Measurements from ENCODE around the gene DSCAML1. TPM values are rescaled to one million over a fixed set of nuclear protein-coding genes. Genes with fewer than 3 reads are reported as not detected.

DSCAML1 gene
- total and polyA plus RNA-seq, 2 of the 8 experiments (the other 6 are each of a cell fraction or from before 2014, with no cell fraction given): 0.19 to 0.24 TPM

DNA sequence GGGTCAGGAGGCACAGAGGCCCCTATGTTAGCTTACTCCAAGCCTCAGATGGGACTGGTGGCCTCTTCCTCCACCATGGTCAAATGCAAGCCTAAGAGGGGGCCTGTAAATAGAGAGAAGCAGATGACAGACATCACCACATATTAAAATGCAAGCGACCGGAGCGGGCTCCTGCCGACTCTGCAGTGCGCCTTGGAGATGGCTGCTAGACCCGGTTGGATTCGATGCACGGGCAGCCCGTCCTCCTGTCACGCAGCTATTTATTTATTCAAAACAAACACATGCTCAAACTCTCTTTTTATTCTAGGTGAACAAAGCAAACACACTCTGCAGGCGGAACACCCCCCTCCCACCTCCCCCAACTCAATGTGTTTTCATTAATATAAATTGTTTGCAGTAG, 208.0 kb downstream of the DSCAML1 start:
- Histone ChIP-seq H4K5ac (ENCODE audit: insufficient read length, low read depth, low read length) (no peak overlapping the region), H2AK5ac (ENCODE audit: low read depth, low read length) (no peak overlapping the region), H3K4ac (replicated peaks; ENCODE audit: insufficient read length, low read depth, low read length) (no peak overlapping the region), H3K14ac (ENCODE audit: insufficient read length) (no peak overlapping the region), H2BK120ac (replicated peaks; ENCODE audit: low read depth, low read length) (no peak overlapping the region), H3K27me3 (replicated peaks in 1 of 4; ENCODE audit: control insufficient read depth in 3 of 4, extremely low read depth in 1 of 4, insufficient read depth in 3 of 4, low read length in 3 of 4) (peaks cover 0 to 3% (median 3%) of the 10 kb centered on the region in 4 experiments; a peak in 1 of 7 replicates), H3K23me2 (ENCODE audit: low read depth, low read length) (no peaks in the 10 kb centered on the region), H3K56ac (replicated peaks; ENCODE audit: insufficient read length, low read depth, low read length) (no peak overlapping the region), H3K18ac (ENCODE audit: extremely low read depth, low read length) (no peak overlapping the region), H4K8ac (ENCODE audit: extremely low read depth, insufficient read depth, low read length) (no peak overlapping the region), H3K9ac (replicated peaks in 1 of 4; ENCODE audit: extremely low read depth in 1 of 4, low read depth in 3 of 4, low read length in 3 of 4) (no peak overlapping the region), H2BK5ac (ENCODE audit: low read depth, low read length) (no peak overlapping the region), H2BK20ac (ENCODE audit: low read length) (no peak overlapping the region), H3K27ac (ENCODE audit: low read depth, low read length) (no peak overlapping the region), H3K9me3 (ENCODE audit: insufficient read depth in 2 of 2, low read depth in 1 of 2, low read length in 1 of 2) (no peaks in the 10 kb centered on the region), H3K23ac (ENCODE audit: insufficient read length) (no peak overlapping the region), H2BK15ac (ENCODE audit: low read length) (no peak overlapping the region), H3K4me1 (replicated peaks in 1 of 4; ENCODE audit: control insufficient read depth in 3 of 4, insufficient read depth in 4 of 4, low read length in 3 of 4) (peaks cover under 1 to 5% (median 4%) of the 10 kb centered on the region in 4 experiments; a peak in 5 of 7 replicates), H3K36me3 (ENCODE audit: control insufficient read depth in 2 of 4, insufficient read depth in 4 of 4, low read length in 3 of 4) (no peaks in the 10 kb centered on the region), H3K79me1 (ENCODE audit: low read depth, low read length) (no peaks in the 10 kb centered on the region; the same call in 1 of the 2 replicates), H3K79me2 (ENCODE audit: control insufficient read depth in 1 of 2, insufficient read depth in 2 of 2, low read length in 2 of 2) (no peaks in the 10 kb centered on the region), H2BK12ac (ENCODE audit: low read depth, low read length) (no peak overlapping the region), H3K4me2 (ENCODE audit: insufficient read depth in 1 of 2, low read depth in 2 of 2, low read length in 2 of 2) (no peak overlapping the region), H4K20me1 (replicated peaks in 1 of 2; ENCODE audit: control insufficient read depth in 1 of 2, insufficient read depth in 2 of 2, low read length in 2 of 2) (no peaks in the 10 kb centered on the region), H3K4me3 (ENCODE audit: extremely low read depth in 1 of 4, insufficient read depth in 2 of 4, low read depth in 3 of 4, low read length in 4 of 4) (no peak overlapping the region), H4K91ac (replicated peaks; ENCODE audit: insufficient read length, low read length) (no peak overlapping the region), H2AFZ (ENCODE audit: low read length) (no peak overlapping the region)
- WGBS, 2 experiments (ENCODE audit: extremely low coverage in 1 of 2, insufficient coverage in 1 of 2, insufficient read length in 1 of 2, insufficient replicate concordance in 2 of 2, low coverage in 1 of 2, low lambda C conversion rate in 2 of 2, missing lambda C conversion rate in 1 of 2): 90% methylated on average over 11 of the region's 11 CpGs; no CpG with 5 or more reads in 1 of the 2 experiments
- POLR2A ChIA-PET (ENCODE audit: partially characterized antibody): no interaction called here
- FAIRE-seq: no peak
- CTCF ChIA-PET (ENCODE audit: partially characterized antibody): interaction anchor here (0.7 to 4.4 kb wide), 4 partner anchors 9 to 41 kb away, joined by 3 to 15 read pairs (median 4); no protein-coding TSS in a partner anchor
- DNase-seq (ENCODE audit: low read depth in 1 of 2, low spot score in 2 of 2): no peak
- TF ChIP-seq BACH1 (IDR thresholded peaks at IDR 0.05; ENCODE audit: low read length) (no peak), TEAD4 (IDR thresholded peaks at IDR 0.05; ENCODE audit: low read depth, low read length) (no peak), SP4 (IDR thresholded peaks at IDR 0.05; ENCODE audit: low read length) (no peak), ASH2L (IDR thresholded peaks at IDR 0.05; ENCODE audit: low read length) (no peak), SRF (IDR thresholded peaks at IDR 0.05; ENCODE audit: low read depth, low read length) (no peak), SP1 (IDR thresholded peaks at IDR 0.05; ENCODE audit: low read depth, low read length) (no peak), POLR2A (IDR thresholded peaks at IDR 0.05; ENCODE audit: control extremely low read depth in 1 of 2, low read depth in 2 of 2, low read length in 2 of 2) (no peak), JUN (IDR thresholded peaks at IDR 0.05; ENCODE audit: low read depth, low read length) (no peak), TBP (IDR thresholded peaks at IDR 0.05; ENCODE audit: low read depth, low read length) (no peak), EZH2 (IDR thresholded peaks at IDR 0.05; ENCODE audit: low read depth, low read length, severe bottlenecking) (no peak), CTBP2 (IDR thresholded peaks at IDR 0.05; ENCODE audit: borderline replicate concordance, insufficient read depth, insufficient read length, low read length) (no peak), SIX5 (IDR thresholded peaks at IDR 0.05; ENCODE audit: low read depth, low read length) (no peak), RBBP5 (IDR thresholded peaks at IDR 0.05; ENCODE audit: borderline replicate concordance, low read depth, low read length) (no peak), NRF1 (IDR thresholded peaks at IDR 0.05; ENCODE audit: low read depth, low read length) (no peak)

Measured in H1 (cell line).